GM12872 (cell line): Measurements from ENCODE around the gene BPIFB4.

Source experiments
- TF ChIP-seq, protein P1 (sequence below): IDR thresholded peaks from 3 replicates; pipeline ENCODE4 v1.5.1; 2011; ENCODE audit warnings: low read depth, mild to moderate bottlenecking, low read length, moderate library complexity; ENCODE audit not compliant: insufficient read depth

Gene BPIFB4

GRCh38 chr20:33103556-33103955, 24.1 kb downstream of the BPIFB4 start:
- TF ChIP-seq, protein P1, sequence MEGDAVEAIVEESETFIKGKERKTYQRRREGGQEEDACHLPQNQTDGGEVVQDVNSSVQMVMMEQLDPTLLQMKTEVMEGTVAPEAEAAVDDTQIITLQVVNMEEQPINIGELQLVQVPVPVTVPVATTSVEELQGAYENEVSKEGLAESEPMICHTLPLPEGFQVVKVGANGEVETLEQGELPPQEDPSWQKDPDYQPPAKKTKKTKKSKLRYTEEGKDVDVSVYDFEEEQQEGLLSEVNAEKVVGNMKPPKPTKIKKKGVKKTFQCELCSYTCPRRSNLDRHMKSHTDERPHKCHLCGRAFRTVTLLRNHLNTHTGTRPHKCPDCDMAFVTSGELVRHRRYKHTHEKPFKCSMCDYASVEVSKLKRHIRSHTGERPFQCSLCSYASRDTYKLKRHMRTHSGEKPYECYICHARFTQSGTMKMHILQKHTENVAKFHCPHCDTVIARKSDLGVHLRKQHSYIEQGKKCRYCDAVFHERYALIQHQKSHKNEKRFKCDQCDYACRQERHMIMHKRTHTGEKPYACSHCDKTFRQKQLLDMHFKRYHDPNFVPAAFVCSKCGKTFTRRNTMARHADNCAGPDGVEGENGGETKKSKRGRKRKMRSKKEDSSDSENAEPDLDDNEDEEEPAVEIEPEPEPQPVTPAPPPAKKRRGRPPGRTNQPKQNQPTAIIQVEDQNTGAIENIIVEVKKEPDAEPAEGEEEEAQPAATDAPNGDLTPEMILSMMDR = no peak

DNA sequence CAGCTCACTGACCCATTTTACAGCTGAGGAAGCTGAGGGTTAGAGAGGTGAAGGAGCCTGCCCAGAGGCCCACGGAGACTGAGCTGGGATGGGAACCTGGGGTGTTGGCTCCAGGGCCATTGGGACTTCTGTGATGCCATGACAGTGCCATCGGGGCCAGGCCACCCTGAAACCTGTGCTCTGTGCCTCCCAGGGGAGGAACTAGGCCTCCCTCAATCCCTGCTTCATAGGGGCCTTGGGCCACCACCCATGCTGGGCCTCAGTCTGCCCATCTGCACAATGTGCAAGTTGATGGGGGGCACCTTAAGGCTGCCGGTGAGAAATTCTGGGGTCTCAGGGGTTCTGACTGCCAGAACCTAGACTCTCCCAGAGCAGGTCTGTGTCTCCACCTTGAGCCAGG, 24.9 kb downstream of the BPIFB4 start:
- TF ChIP-seq, protein P1 = no peak

GRCh38 chr20:33105316-33105924, 26.0 kb downstream of the BPIFB4 start:
- TF ChIP-seq, protein P1 = no peak

DNA sequence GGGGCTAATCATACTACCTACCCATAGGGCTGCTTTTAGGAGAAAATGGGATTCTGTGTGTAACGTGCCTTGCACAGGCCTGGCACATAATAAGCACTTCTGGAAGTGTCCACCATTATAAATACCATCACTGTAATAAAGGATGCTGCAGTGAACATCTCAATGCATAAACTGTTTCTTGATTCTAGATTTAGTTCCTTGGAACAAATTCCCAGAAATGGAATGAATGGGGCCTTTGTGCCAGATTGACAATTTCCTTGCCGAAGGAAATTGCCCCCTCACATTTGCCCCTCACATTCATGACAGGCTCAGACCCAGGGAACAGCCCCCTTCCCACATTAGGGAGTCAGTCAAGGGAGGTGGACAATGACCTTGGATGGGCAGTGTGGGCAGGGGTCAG, 29.2 kb downstream of the BPIFB4 start:
- TF ChIP-seq, protein P1 = no peak

DNA sequence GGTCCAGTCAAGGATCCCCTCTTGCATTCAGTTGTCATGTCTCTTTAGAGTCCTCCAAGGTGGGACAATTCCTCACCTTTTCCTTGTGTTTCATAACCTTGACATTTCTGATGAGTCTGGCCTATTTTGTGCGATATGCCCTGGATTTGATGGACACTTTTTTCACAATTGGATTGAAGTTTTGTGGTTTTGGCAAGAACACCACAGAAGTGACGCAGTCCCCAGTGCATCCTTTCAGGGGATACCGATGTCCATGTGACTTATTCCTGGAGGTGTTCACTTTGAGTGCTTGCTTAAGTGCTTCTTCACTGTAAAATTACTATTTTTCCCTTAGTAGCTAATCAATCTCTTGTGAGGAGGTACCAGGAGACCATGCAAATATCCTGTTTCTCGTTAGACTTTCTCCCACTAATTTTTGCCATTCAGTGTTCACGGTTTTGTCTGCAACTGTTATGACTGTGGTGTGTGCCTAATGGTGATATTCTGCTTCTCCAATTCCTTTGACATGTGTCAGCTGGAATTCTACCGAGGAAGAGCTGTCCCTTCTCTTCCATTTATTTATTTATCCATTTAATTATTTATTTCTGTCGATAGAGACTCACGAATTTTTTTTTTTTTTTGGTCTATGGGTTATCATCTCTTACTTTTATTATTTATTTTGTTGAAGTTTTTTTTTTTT, 30.8 kb downstream of the BPIFB4 start:
- TF ChIP-seq, protein P1 = no peak

- TF ChIP-seq, protein P1 = no peak
These were observed 31.9 kb downstream of the BPIFB4 start for GRCh38 chr20:33111306-33111705.

DNA sequence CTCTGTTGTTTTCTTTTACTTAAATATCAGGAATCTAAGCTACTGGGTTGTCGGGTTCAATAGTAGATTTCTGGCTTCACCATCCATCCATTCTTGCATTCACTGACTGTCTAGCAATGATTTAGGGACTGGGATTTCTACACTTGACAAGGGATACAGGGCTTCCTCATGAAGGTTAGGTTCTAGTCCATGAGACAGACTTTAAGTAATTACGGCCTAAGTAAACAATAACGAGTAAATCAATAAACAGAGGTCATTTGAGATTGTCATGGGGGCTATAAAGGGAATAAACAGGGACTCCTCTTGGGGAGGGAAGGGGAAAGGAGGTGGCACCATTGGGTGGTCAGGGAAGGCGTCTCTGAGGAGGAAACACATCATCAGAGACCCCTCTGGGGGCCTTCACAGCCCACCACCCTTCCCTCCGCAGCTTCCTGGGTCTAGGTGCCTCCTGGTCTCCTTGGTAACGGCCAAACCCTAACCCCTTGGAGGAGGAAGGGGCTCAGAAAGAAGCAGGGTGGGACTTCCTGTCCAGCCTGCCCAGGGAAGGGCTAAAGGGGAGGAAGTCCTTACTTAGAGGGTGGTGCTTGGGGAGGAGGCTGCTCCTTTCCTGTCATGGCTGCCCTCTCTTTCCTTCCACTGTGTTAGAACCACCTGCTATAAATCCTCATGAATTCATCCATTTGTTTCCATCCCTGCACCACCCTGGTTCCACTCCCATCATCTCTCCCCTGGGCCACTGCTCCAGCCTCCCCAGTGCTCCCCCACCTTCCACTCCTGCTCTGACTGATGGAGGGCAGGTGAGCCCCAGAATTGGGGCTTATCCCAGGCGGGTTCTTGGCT, 33.3 kb downstream of the BPIFB4 start:
- TF ChIP-seq, protein P1 = no peak
